Fibroblast of skin of right quadriceps (primary cell): Measurements from ENCODE around the gene WTAP.
A peak's percentile ranks its signal among the peaks of the same experiment; 100 is the strongest.
"Not testable (repeated sequence)": the region's sequence is repeated elsewhere in the genome, so short reads cannot be mapped to it uniquely, and the experiment has no call there.

ENCODE experiments used
- DNase-seq: peaks from one replicate; pipeline ENCODE4 v3.0.0-alpha.2; 2013

Gene WTAP

GRCh38 chr6:159762681-159763293 lies 35.5 kb downstream of the WTAP start:
- no peak for DNase-seq

DNA sequence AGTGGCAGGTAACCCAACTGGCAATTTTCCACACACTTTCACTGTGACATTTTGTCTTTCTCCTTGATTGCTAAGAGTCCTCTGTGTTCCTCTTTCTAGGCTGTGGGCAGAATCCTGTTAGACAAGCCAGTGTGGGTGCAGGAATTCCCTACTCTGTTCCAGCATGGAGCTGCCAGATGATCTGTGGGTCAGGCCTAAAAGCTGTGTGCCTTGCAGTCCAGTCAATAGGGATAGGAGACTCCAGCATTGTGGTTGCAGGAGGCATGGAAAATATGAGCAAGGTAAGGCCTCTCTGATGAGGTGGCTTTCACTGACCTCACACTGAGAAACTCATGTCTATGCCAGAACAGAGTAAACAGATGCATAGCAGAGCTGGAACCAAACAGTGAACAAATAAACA lies 39.6 kb downstream of the WTAP start:
- no peak for DNase-seq

DNA sequence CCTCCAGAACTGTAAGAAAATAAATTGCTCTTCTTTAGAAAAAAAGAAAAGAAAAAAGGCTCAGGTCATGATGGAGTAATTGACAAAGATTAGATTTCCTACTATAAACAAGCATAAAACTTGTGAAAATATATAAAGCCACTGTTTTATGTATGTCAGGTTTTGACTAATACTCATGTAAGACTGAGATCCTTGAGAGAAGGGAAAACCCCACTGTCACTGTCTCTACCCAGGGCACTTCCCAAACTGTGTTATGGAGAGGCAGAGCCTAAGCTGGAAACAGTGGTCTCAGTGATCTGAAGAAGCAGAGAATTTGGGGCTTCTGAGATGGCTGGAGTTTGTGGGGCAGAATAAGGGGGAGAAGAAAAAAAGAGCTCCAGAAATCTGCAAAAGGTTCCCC lies 42.2 kb downstream of the WTAP start:
- no peak for DNase-seq

- DNase-seq = no peak
Observed at GRCh38 chr6:159772196-159772595, 44.9 kb downstream of the WTAP start.

GRCh38 chr6:159777240-159777904 lies 50.1 kb downstream of the WTAP start:
- no peak for DNase-seq

- no peak for DNase-seq
Observed at GRCh38 chr6:159778131-159778530, 50.8 kb downstream of the WTAP start.

- DNase-seq = no peak
Observed at GRCh38 chr6:159778542-159779103, 51.3 kb downstream of the WTAP start.

DNA sequence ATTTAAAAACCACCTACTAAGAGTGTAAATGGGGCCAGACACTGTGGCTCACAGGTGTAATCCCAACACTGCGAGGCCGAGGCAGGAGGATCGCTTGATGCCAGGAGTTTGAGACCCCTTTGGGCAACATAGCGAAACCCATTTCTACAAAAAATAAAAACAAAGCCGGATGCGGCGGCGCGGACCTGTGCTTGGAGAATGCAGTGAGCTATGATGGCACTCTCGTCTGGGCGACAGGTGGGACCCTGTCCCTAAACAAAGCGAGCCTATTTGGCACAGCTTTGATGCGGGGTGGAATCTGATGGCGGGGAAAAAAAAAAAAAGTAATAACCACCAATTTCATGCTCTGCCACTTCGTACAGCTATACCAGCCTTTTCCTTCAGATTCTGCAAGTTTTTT lies 61.0 kb downstream of the WTAP start:
- no peak for DNase-seq

- DNase-seq = no peak
Observed at GRCh38 chr6:159788753-159789376, 61.6 kb downstream of the WTAP start.

DNA sequence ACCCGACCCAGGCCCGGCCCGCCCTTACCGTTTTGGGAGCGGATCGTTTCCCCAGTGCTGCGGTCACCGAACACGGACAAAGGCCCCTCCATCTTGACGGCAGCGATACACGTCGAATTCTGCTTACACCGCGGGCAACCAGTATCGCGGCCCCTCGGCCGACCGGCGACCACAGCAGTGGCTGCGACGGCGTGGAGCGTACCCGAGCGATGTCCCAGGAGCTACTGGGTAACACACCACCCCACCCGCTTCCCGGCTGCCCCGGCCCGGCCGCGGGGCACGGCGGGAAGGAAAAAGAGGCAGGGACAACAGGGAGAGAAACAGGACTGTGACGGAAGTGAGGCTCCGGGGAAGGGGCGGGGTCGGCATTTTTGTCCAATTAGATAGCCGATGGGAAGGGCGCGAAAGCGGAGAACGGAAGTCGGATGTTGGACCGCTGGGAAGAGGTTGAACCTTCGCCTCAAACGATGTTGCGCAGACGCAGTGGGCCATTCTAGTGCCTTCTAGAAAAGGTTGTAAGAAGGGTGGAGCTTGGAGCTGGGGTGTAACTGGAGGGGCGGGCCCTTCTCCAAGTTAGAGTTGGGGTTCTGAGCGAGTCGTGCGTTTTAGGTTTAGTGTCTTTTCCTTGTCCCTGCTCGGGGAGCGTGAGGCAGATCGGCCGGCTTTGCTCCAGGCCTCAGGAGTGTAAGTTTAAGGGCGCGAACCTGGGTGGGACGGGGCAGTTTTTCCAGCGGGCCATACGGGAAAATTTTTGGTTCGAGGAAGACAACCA lies 62.3 kb downstream of the WTAP start, which contains the start of gene TCP1:
TCP1 (minus strand) TSS at position 226 of the 772 bp plus-strand sequence; CDS start at position 92, 134 bp downstream.
- peak; percentile 100 for DNase-seq

DNA sequence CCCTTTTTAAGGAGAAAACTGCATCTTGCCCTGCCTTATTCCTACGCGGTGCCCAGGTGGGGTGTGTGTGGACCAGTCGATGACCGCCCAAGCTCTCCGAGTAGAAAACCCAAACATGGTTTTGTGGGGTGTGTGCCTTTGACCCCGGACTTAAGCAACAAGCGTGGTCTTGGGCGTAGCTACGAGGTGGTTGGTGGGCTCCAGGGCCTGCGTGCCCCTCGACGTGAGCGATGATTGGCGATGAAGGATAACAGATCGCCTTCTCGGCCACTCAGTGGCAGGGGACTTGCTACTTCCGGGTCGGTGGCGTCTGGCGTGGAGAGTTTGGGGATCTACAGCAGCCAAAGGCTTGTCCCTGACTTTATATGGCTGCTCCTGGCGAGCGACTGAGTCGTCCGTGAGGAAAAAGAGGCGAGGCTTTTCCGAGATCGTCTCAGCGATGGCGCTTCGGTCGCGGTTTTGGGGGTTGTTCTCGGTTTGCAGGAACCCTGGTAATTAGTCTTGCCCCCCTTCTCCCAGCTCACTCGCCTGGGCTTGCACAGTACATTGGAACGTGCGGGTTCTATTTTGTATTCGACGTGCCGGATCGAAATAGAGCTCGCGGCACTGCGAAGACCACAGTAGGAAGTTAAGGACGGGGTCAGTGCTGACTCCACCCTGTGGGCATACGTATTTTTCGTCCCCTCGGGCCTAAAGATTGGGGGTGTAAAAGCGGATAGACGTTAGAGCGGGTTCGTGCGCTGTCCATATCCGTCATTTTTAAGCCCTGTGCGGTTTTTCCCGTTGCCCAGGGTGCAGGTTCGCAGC lies 63.0 kb downstream of the WTAP start, which contains the start of gene MRPL18:
MRPL18 (plus strand) TSS at position 319 of the 807 bp plus-strand sequence; CDS start at position 440, 121 bp downstream.
- peak; percentile 98 for DNase-seq

DNA sequence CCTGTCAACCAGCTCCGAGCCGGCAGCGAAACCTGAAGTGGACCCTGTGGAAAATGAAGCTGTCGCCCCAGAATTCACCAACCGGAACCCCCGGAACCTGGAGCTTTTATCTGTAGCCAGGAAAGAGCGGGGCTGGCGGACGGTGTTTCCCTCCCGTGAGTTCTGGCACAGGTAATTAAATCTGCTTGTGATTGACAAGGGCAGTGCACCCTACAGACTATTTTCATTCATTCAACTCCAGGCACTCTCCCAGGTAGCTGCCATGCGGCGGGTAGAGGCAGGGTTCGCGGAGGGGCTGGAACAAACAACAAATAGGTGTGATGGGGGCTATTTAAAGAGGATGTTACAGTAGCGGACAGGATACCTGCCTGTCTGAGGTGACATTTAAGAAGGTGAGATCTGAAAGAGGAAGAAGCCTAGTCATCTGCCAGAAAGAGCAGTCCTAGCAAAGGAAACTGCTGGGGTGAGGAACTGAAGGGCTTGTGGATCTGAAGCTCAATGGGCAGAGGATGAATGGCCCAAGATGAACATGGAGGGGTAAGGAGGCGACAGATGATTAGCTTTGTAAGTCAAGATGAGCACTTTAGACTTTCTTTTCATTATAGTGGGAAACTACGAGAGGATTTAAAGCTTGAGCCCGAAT lies 63.8 kb downstream of the WTAP start:
- DNase-seq = no peak

DNA sequence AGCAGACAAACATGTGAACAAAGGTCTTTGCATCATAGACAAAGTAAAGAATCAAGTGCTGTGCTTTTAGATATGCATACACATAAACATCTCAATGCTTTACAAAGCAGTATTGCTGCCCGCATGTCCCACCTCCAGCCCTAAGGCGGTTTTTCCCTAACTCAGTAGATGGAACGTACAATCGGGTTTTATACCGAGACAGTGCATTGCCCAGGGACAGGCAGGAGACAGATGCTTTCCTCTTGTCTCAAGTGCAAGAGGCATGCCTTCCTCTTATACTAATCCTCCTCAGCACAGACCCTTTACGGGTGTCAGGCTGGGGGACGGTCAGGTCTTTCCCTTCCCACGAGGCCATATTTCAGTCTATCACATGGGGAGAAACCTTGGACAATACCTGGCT lies 67.7 kb downstream of the WTAP start:
- DNase-seq = not testable (repeated sequence)

GRCh38 chr6:159797554-159797953 lies 70.2 kb downstream of the WTAP start:
- DNase-seq = no peak

- no peak for DNase-seq
Observed at GRCh38 chr6:159800141-159800865, 73.0 kb downstream of the WTAP start, which contains the start of gene PNLDC1. Gene PNLDC1, plus strand, starts transcription at chr6:159800276. Its CDS starts 32 bp downstream, at chr6:159800308.

DNA sequence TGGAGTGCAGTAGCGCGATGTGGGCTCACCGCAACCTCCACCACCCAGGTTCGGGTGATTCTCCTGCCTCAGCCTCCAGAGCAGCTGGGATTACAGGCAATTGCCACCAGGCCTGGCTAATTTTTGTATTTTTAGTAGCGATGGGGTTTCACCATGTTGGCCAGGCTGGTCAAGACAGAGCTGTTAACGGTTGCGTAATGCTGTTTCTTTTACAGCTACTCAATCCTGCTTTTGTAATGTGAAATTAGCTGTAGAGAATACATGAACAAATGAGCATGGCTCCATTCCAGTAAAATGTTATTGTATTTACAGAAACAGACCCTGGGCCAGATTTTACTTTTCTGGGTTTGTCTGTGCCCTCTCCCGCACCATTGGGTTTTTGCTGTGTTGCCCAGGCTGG lies 74.6 kb downstream of the WTAP start:
- DNase-seq = no peak

DNA sequence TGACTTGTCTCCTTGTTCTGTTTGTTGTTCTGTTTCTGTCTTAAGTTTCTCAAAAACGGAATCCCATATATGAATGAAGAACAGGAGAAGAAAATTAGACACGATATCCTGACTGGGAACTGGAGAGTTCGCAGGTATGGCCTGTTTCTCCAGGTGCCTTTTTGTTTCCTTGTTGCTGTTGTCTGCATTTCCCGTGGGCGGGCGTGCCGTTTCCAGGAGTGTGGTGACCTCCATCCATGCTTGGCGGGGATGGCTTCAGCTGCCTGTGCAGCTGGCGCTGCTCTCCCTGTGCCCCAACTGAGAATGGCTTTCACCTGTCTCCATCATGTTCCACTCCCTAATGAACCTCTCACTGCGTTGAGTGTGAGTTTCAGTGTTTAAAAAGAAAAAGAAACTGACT lies 77.2 kb downstream of the WTAP start:
- DNase-seq = no peak

DNA sequence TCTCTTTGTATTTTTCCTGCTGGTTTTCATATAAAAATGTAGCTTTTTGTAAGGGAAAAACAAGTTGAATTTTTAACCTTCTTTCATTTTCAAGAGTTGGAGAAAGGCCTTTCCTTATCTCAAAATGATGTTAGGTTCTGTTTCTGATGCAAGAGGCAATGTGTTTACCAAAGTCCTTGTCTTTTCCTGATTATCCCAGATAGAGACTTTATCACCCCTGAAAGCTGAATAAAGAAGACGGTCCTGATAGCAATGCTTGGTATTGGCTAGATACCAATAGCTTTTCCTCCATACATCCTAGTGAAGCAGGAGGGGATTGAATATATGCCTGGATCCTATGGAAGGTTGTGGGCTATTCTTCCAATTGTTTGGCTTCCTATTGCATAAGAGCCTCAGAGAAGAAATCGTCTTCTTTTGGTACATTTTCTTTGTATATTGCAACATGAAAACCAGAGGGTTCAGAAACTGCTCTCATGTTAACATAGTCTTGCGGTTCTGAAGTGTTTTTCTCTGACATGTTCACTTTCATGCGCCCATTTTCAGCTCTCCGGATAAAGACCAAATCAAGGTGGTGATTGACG lies 78.2 kb downstream of the WTAP start:
- DNase-seq = no peak
